Measurements from ENCODE around the gene CAPN10.
"Not testable (repeated sequence)": the region's sequence is repeated elsewhere in the genome, so short reads cannot be mapped to it uniquely, and the experiment has no call there.

Gene CAPN10

GRCh38 chr2:240603081-240603835, 16.7 kb downstream of the CAPN10 start:
- DNase-seq (ENCODE audit: low spot score), result no peak

- DNase-seq (ENCODE audit: low spot score), result no peak
Observed at GRCh38 chr2:240603846-240604245, 17.3 kb downstream of the CAPN10 start.

- DNase-seq (ENCODE audit: low spot score), result peak; percentile 79
Observed at GRCh38 chr2:240604291-240604938, 17.9 kb downstream of the CAPN10 start.

- DNase-seq (ENCODE audit: low spot score), result no peak
Observed at GRCh38 chr2:240604939-240605716, 18.6 kb downstream of the CAPN10 start.

GRCh38 chr2:240605867-240606743, 19.6 kb downstream of the CAPN10 start:
- no peak for DNase-seq (ENCODE audit: low spot score)

GRCh38 chr2:240611601-240612210, 25.2 kb downstream of the CAPN10 start:
- DNase-seq (ENCODE audit: low spot score), result no peak

GRCh38 chr2:240613781-240614180, 27.2 kb downstream of the CAPN10 start:
- no peak for DNase-seq (ENCODE audit: low spot score)

GRCh38 chr2:240614391-240614790, 27.9 kb downstream of the CAPN10 start:
- no peak for DNase-seq (ENCODE audit: low spot score)

GRCh38 chr2:240615396-240615795, 28.9 kb downstream of the CAPN10 start:
- DNase-seq (ENCODE audit: low spot score), result no peak

- no peak for DNase-seq (ENCODE audit: low spot score)
Observed at GRCh38 chr2:240615820-240616547, 29.4 kb downstream of the CAPN10 start.

- DNase-seq (ENCODE audit: low spot score), result not testable (repeated sequence)
Observed at GRCh38 chr2:240616860-240617666, 30.5 kb downstream of the CAPN10 start.

GRCh38 chr2:240618776-240619175, 32.2 kb downstream of the CAPN10 start:
- DNase-seq (ENCODE audit: low spot score), result no peak

- no peak for DNase-seq (ENCODE audit: low spot score)
Observed at GRCh38 chr2:240619506-240620148, 33.1 kb downstream of the CAPN10 start.

GRCh38 chr2:240620149-240620731, 33.7 kb downstream of the CAPN10 start:
- DNase-seq (ENCODE audit: low spot score), result no peak

GRCh38 chr2:240620859-240621258, 34.3 kb downstream of the CAPN10 start:
- DNase-seq (ENCODE audit: low spot score), result no peak

- DNase-seq (ENCODE audit: low spot score), result no peak
Observed at GRCh38 chr2:240622060-240622411, 35.5 kb downstream of the CAPN10 start.

GRCh38 chr2:240622531-240623235, 36.1 kb downstream of the CAPN10 start:
- no peak for DNase-seq (ENCODE audit: low spot score)

- no peak for DNase-seq (ENCODE audit: low spot score)
Observed at GRCh38 chr2:240623531-240624010, 37.0 kb downstream of the CAPN10 start.

Data from ecto neural progenitor cell (in vitro differentiated cells).